VCaP (cell line): Measurements from ENCODE around the gene USF1.
"Not testable (repeated sequence)": the region's sequence is repeated elsewhere in the genome, so short reads cannot be mapped to it uniquely, and the experiment has no call there.

Experiments used
- H3K27ac ChIP-seq: fragments of 450-650 bp; 2 replicates; pipeline ENCODE4 v1.5.1; 2017
- TF ChIP-seq, protein P1 (sequence below): fragments of 450-650 bp; conservative IDR thresholded peaks from 2 replicates; pipeline ENCODE4 v1.5.1; 2017; ENCODE audit warnings: mild to moderate bottlenecking, moderate library complexity

USF1 gene

DNA sequence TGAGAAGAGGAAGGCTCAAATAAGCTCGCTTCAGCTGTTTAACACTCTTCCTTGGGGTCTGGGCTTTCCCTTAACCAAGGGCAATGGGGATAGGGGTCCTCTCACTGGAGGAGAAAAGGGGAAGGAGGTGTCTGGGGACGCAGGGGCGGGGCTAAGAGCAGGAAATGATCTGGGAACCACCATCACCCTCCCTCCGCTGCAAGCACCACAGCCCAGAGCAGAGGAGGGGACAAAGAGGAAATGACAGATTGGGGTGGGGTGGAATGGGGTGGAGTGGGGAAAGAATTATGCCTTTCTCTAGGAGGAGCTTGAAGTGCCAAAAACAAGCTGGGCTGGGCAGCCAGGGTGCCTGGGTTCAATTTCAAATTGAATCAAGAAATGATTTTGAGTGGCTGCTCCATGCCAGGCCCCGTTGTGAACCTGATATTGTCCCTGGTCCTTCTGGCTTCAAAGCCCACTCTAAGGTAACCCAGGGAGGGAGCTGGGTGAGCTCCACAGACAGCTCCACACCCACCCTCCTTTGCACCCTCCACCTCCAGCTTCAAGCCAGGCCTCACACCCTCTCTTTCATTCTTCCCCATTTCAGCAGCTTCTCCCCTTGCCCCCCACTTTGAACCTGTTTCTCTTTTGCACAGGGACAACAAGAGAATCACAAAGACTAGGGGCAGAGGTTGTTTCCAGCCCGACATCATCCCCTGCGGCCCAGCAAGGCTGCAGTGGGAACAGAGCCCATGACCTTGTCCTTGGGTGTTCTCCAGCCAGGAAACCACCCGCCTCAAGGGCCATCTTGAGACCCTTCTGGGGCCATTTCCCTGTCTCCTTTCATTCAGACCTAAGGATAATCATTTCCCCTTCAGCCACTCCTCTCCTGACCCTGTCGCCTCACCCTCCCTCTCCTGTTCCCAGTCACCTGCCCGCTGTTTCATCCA, 22.8 kb upstream of the USF1 start:
- H3K27ac ChIP-seq: no peak overlapping the region
- TF ChIP-seq, protein P1, sequence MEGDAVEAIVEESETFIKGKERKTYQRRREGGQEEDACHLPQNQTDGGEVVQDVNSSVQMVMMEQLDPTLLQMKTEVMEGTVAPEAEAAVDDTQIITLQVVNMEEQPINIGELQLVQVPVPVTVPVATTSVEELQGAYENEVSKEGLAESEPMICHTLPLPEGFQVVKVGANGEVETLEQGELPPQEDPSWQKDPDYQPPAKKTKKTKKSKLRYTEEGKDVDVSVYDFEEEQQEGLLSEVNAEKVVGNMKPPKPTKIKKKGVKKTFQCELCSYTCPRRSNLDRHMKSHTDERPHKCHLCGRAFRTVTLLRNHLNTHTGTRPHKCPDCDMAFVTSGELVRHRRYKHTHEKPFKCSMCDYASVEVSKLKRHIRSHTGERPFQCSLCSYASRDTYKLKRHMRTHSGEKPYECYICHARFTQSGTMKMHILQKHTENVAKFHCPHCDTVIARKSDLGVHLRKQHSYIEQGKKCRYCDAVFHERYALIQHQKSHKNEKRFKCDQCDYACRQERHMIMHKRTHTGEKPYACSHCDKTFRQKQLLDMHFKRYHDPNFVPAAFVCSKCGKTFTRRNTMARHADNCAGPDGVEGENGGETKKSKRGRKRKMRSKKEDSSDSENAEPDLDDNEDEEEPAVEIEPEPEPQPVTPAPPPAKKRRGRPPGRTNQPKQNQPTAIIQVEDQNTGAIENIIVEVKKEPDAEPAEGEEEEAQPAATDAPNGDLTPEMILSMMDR: no peak

DNA sequence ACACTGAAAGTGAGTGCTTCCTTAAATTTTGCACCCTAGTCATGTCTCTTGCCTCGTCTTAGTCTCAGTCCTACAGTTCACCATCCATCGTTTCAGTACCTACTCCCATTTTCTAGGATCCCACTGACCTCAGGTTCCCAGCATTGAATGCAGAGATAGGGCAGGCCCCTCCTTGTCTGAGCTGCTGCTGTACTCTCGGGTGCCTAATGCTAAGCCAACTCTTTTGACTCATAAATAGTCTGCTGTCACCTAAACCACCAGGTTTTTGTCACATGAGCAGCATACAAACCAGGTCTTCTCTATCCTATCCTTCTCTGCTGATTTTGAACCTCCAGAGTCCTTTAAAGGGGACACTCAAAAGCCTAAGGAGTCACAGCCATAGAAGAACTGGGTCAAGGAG, 20.9 kb upstream of the USF1 start:
- H3K27ac ChIP-seq: no peak overlapping the region
- TF ChIP-seq, protein P1: no peak

DNA sequence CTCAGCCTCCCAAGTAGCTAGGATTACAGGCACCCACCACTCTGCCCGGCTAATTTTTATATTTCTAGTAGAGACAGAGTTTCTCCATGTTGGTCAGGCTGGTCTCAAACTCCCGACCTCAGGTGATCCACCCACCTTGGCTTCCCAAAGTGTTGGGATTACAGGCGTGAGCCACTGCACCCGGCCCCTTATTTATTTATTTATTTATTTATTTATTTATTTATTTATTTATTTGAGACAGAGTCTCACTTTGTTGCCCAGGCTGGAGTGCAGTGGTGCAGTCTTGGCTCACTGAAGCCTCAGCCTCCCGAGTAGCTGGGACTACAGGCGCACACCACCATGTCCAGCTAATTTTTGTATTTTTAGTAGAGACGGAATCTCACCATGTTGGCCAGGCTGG, 19.9 kb upstream of the USF1 start:
- H3K27ac ChIP-seq: not testable (repeated sequence)

DNA sequence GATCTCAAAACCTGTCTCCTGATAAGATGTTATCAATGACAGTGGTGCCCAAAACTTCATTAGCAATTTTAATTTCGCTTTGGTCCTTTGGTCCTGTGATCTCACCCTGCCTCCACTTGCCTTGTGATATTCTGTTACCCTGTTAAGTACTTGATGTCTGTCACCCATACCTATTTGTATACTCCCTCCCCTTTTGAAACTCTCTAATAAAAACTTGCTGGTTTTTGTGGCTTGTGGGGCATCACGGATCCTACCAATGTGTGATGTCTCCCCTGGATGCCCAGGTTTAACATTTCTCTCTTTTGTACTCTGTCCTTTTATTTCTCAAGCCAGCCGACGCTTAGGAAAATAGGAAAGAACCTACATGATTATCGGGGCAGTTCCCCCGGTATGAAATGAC, 18.2 kb upstream of the USF1 start:
- not testable (repeated sequence) for H3K27ac ChIP-seq

DNA sequence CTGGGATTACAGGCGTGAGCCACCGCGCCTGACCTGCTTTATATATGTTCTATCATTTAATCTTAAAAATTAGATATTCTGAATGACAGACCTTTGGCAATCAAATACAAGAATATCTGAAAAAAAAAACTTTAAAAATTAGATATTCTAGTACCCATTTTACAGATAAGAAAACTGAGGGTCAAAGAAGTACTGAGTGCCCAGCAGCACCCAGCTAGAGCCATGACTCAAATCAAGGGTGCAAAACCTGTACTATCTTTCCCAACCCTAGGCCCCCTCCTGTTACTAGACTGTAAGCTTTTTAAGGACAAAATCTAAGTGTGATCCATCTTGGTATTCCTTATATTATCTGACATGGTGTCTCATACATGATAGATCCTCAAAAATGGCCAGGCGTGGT, 15.6 kb upstream of the USF1 start:
- H3K27ac ChIP-seq: no peak overlapping the region

DNA sequence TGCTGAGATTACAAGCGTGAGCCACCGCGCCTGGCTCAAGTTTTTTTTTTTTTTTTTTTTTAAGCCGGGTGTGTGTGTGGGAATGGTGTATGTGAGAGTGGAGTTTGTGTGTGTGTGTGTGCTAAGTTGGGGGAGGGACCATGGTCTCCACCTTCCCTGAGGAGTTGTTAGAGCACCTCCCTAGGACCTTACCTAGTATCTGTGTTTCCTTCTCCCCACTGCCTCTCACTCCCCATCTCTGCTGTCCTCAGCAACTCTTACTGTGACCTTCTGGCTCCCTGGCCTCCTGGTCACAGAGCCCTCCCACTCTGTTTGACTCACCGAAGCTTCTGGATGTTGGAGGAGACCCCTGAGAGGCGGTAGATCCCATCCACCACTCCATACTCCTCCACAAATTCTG, 13.5 kb upstream of the USF1 start:
- TF ChIP-seq, protein P1: no peak
- no peak overlapping the region for H3K27ac ChIP-seq

More for the DNA sequence above, 15.6 kb upstream of the USF1 start:
- TF ChIP-seq, protein P1: no peak

DNA sequence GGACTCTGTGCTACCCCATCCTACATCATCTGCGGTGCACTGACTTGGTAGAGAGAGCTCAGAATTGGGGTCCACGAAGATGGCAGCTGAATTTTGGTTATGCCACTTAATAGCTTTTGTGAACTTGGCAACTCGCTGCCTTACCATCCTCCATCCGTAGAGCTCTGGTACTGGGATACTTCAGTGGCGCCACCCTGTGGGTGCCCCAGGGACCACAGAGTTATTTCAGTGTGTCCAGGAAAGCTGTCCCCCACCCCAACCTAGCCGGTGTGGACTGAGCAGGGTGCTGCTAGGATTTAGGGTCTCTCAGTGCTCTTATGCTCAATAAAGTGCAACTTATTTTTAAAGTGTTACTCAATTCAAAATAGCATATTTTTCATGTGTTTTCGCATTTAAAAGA, 9.0 kb upstream of the USF1 start:
- no peak overlapping the region for H3K27ac ChIP-seq
- TF ChIP-seq, protein P1: no peak

DNA sequence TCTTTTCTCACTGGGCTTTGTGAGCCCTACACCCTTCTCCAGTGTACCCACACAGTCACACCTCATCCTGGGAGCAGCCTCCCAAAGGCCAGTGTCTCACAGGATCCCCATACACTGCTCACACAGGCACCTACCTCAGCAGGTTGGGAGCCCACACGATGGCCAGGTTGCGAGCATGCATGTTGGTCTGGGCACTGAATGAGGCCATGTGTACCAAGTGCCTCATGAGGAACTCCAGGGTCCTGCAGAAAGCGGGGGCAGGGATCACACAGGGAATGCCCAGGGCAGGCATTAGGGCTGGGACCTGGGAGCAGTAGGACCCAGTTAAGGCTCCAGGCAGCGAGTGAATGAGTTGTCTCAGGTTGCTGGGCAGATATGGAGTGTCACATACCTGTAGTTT, 8.5 kb upstream of the USF1 start:
- H3K27ac ChIP-seq: no peak overlapping the region
- TF ChIP-seq, protein P1: no peak

DNA sequence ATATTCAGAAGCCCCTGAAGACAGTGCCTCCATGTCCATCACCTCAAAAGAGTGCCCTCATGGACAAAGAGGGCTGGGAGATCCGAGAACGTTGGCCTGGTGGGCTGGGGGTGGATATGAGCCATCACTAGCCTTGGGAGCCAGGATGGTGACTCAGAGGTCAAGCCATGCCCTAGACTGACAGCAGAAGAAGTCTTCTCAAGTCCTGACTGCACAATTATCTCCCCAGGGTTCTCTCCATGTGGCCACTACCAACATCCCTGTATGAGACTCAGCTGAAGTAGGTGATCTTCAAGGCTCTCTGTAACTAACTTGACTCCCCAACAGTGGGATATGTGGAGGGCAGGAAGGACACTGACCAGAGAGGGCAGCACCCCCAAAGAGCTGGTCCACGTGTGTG, 7.1 kb upstream of the USF1 start:
- TF ChIP-seq, protein P1: no peak

More for the DNA sequence above, 7.1 kb upstream of the USF1 start:
- no peak overlapping the region for H3K27ac ChIP-seq
